Spleen (tissue), 11 donors: Measurements from ENCODE around the gene CFAP77. TPM values are rescaled to one million over a fixed set of nuclear protein-coding genes. Genes with fewer than 3 reads are reported as not detected.

ENCODE experiments used
- DNase-seq: peaks from one replicate; pipeline ENCODE4 v3.0.0-alpha.2; 2020
- H3K27ac ChIP-seq, 8 donors: fragments of 200-600 bp; sonication (generic) in 7 of 8; 1 replicate in 4 of 8; 2 replicates in 4 of 8; pipeline versions ENCODE4 v1.5.0 to v1.8.0; 2016 to 2021; ENCODE audit warnings: inconsistent platforms in 4 of 8, mild to moderate bottlenecking in 4 of 8, moderate library complexity in 1 of 8
- H3K27me3 ChIP-seq, 7 donors: fragments of 200-600 bp; sonication (generic) in 6 of 7; replicated peaks in 1 of 7; 1 replicate in 4 of 7; 2 replicates in 3 of 7; pipeline versions ENCODE4 v1.5.0 to v1.8.0; 2016 to 2021; ENCODE audit warnings: inconsistent platforms in 3 of 7, mild to moderate bottlenecking in 1 of 7
- H3K36me3 ChIP-seq, 6 donors: fragments of 200-600 bp; sonication (generic) in 5 of 6; 1 replicate in 4 of 6; 2 replicates in 2 of 6; pipeline versions ENCODE4 v1.5.0 to v1.8.0; 2016 to 2021; ENCODE audit warnings: inconsistent platforms in 2 of 6
- H3K4me1 ChIP-seq, 6 donors: fragments of 200-600 bp; sonication (generic) in 5 of 6; 1 replicate in 3 of 6; 2 replicates in 3 of 6; pipeline versions ENCODE4 v1.5.0 to v1.8.0; 2016 to 2021; ENCODE audit warnings: inconsistent platforms in 3 of 6
- H3K4me3 ChIP-seq, 8 donors: fragments of 200-600 bp; sonication (generic) in 7 of 8; 1 replicate in 4 of 8; 2 replicates in 4 of 8; pipeline versions ENCODE4 v1.5.0 to v1.8.0; 2016 to 2021; ENCODE audit warnings: inconsistent platforms in 4 of 8, mild to moderate bottlenecking in 4 of 8, moderate library complexity in 2 of 8
- H3K9me3 ChIP-seq, 8 donors: fragments of 200-600 bp; sonication (generic) in 7 of 8; 1 replicate in 4 of 8; 2 replicates in 4 of 8; pipeline versions ENCODE4 v1.5.0 to v1.8.0; 2016 to 2021; ENCODE audit warnings: inconsistent platforms in 4 of 8
- CTCF ChIP-seq, 11 experiments: fragments of 200-600 bp in 7 of 11; fragments of 450-650 bp in 4 of 11; sonication (generic) in 4 of 11; IDR thresholded peaks in 8 of 11; conservative IDR thresholded peaks in 3 of 11; 1 replicate in 7 of 11; 2 replicates in 4 of 11; pipeline versions ENCODE4 v1.4.0 to v1.8.0; 2016 to 2021; ENCODE audit warnings: antibody characterized with exemption in 11 of 11, inconsistent platforms in 4 of 11, mild to moderate bottlenecking in 1 of 11
- POLR2A ChIP-seq, 3 donors: fragments of 450-650 bp; IDR thresholded peaks; one replicate each; pipeline ENCODE4 v1.5.1; 2017; ENCODE audit warnings: antibody characterized with exemption in 3 of 3, mild to moderate bottlenecking in 1 of 3
- POLR2AphosphoS5 ChIP-seq, 3 donors: sonication (generic); formaldehyde crosslinking; IDR thresholded peaks; one replicate each; pipeline ENCODE4 v1.5.1; 2017; ENCODE audit warnings: antibody characterized with exemption in 3 of 3
- WGBS, 5 donors: extraction: QIAGEN DNeasy Blood & Tissue Kit in 3 of 5; methylation state at CpG; one replicate each; pipeline versions ENCODE4 v1.1.5 to v1.1.7; 2013 to 2018; 5-methylcytosine and 5-hydroxymethylcytosine counted together
- intact Hi-C: fragments of 100-400 bp; cut with DNase I; formaldehyde crosslinking; loops from one replicate; pipeline ENCODE4 v1.15.0; 2023; ENCODE audit warnings: low total_unique reads
- polyA plus RNA-seq, 3 donors: library from polyadenylated mRNA; stranded (reverse); fragments of 200-250 nt; gene quantifications; one replicate each; pipeline ENCODE4 v1.2.1, GENCODE V29; 2013
- total RNA-seq, 7 donors: library from RNA; depleted of rRNA in 3 of 7; stranded (reverse); fragments of >200 nt in 3 of 7; fragmentation: NEBNext Ultra II Directional in 4 of 7; extraction: Animal tissue kit (Norgen Biotek cat#: 25700) in 4 of 7; gene quantifications; one replicate each; pipeline versions ENCODE4 v1.1.0 to v1.2.1, GENCODE V29; 2016 to 2021
- donor health status: healthy with polysubstance abuse.
- donor health status: DM: no; HTN: no; CAD: no; lungs with moderate emphysema.
- donor health status: DM: no; HTN: no; CAD: no.
- donor health status: Bipolar disorder and iron deficiency.
- donor health status: healthy.
- donor health status: DM: no; HTN: no; CAD: no.
- donor health status: DM: yes; HTN: yes; CAD: no.

The CFAP77 gene
- total and polyA plus RNA-seq, 10 donors = 0.06 TPM; not detected in 9

- 61 to 69% (median 63%) methylated on average over 21 to 22 of the region's 22 CpGs for whole genome bisulfite sequencing, 5 donors
- intact Hi-C loops = no loop called here
- H3K27me3 ChIP-seq = peaks cover 0 to 41% (median 0%) of the 10 kb centered on the region in 7 donors
- no peak overlapping the region for H3K27ac ChIP-seq
- H3K36me3 ChIP-seq = no peaks in the 10 kb centered on the region
- no peak overlapping the region for H3K4me3 ChIP-seq
- TF ChIP-seq CTCF (IDR thresholded peaks at IDR 0.05 in 8 of 11, conservative IDR thresholded peaks at IDR 0.05 in 3 of 11) (no peak), POLR2AphosphoS5 (IDR thresholded peaks at IDR 0.05) (no peak), POLR2A (IDR thresholded peaks at IDR 0.05) (no peak)
- H3K4me1 ChIP-seq = no peaks in the 10 kb centered on the region
- DNase-seq = no peak
- no peaks in the 10 kb centered on the region for H3K9me3 ChIP-seq
These were observed 104.2 kb downstream of the CFAP77 start for GRCh38 chr9:132514011-132514744.

GRCh38 chr9:132514821-132515220, 104.8 kb downstream of the CFAP77 start:
- TF ChIP-seq POLR2AphosphoS5 (IDR thresholded peaks at IDR 0.05) = no peak
- no peak for TF ChIP-seq CTCF (IDR thresholded peaks at IDR 0.05 in 8 of 11, conservative IDR thresholded peaks at IDR 0.05 in 3 of 11)
- intact Hi-C loops = no loop called here

DNA sequence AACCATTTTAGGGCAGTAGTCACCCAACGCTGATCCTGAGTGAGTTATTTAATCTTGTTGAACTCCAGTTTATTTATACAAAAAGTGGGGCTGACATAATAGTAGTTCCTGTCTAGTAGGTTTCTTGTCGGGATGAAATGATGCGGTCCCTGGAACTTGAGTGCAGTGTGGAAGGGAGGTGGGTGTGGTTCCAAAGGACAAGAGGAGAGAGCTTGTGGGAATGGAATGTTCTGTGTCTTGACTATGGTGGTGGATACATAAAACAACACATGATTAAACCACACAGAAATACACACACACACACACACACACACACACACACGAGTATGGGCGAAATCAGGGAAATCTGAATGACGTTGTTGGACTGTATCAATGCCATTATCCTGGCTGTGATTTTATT, 106.3 kb downstream of the CFAP77 start:
- Histone ChIP-seq H3K27ac (no peak overlapping the region), H3K4me3 (no peak overlapping the region), H3K4me1 (no peaks in the 10 kb centered on the region), H3K9me3 (no peaks in the 10 kb centered on the region), H3K27me3 (peaks cover 0 to 36% (median 0%) of the 10 kb centered on the region in 7 donors), H3K36me3 (no peaks in the 10 kb centered on the region)
- intact Hi-C loops = no loop called here
- DNase-seq = no peak
- WGBS, 5 donors = 77 to 87% (median 78%) methylated on average over 6 of the region's 6 CpGs
- TF ChIP-seq POLR2AphosphoS5 (IDR thresholded peaks at IDR 0.05) (no peak), CTCF (IDR thresholded peaks at IDR 0.05 in 8 of 11, conservative IDR thresholded peaks at IDR 0.05 in 3 of 11) (no peak), POLR2A (IDR thresholded peaks at IDR 0.05) (no peak)

More at GRCh38 chr9:132514821-132515220, 104.8 kb downstream of the CFAP77 start:
- DNase-seq = no peak
- no peak overlapping the region for H3K4me3 ChIP-seq
- H3K4me1 ChIP-seq = no peaks in the 10 kb centered on the region
- no peaks in the 10 kb centered on the region for H3K36me3 ChIP-seq
- peaks cover 0 to 36% (median 0%) of the 10 kb centered on the region in 7 donors for H3K27me3 ChIP-seq
- no peak overlapping the region for H3K27ac ChIP-seq
- H3K9me3 ChIP-seq = no peaks in the 10 kb centered on the region
- 55 to 65% (median 60%) methylated on average over 8 of the region's 8 CpGs for WGBS, 5 donors

DNA sequence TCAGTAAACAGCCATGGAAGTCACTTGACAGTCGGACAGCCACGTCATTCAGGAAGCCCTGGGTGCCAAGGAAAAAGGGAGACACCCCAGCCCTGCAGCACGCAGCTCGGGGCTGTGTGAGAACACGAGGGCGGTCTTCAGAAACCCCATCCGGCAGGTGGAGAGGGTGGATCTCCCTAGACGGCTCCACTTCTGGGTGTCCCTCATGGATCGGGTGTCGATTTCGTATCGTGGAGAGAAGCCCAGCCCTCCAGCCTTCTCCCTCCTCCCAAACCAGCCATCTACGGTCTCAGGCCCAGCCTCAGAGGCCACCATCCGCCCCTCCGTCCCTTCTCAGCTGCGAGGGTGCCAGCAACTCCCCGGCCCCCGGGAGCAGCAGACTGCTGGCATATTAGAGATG, 106.9 kb downstream of the CFAP77 start:
- Histone ChIP-seq H3K36me3 (no peaks in the 10 kb centered on the region), H3K4me1 (no peaks in the 10 kb centered on the region), H3K27ac (no peak overlapping the region), H3K4me3 (no peak overlapping the region), H3K9me3 (no peaks in the 10 kb centered on the region), H3K27me3 (peaks cover 0 to 36% (median 0%) of the 10 kb centered on the region in 7 donors)
- TF ChIP-seq POLR2A (IDR thresholded peaks at IDR 0.05) (no peak), CTCF (IDR thresholded peaks at IDR 0.05 in 8 of 11, conservative IDR thresholded peaks at IDR 0.05 in 3 of 11) (no peak), POLR2AphosphoS5 (IDR thresholded peaks at IDR 0.05) (no peak)
- 53 to 67% (median 55%) methylated on average over 18 of the region's 18 CpGs for WGBS, 5 donors
- no peak for DNase-seq
- intact Hi-C loops = no loop called here
